BJ (cell line): ENCODE measurements around the gene SOD2. TPM values are rescaled to one million over a fixed set of nuclear protein-coding genes. Genes with fewer than 3 reads are reported as not detected.

Experiments
- CTCF ChIA-PET: fragments of 350-600 bp; formaldehyde crosslinking; extraction: SDS; loops from one replicate; lab custom pipeline; 2021; ENCODE audit warnings: antibody characterized with exemption, inconsistent platforms; lab: Yijun Ruan, JAX
- POLR2A ChIA-PET: fragments of 300-600 bp; sonication (Branson Sonifier 250); formaldehyde crosslinking; extraction: SDS; loops from one replicate; lab custom pipeline; 2021; ENCODE audit warnings: antibody characterized with exemption; lab: Charles Lee
- DNase-seq: peaks from one replicate; pipeline ENCODE4 v3.0.0-alpha.2; 2011; ENCODE audit warnings: low read depth
- H3K27me3 ChIP-seq: 2 replicates; pipeline ENCODE4 v1.6.0; 2011; ENCODE audit warnings: low read length; ENCODE audit not compliant: control insufficient read depth, insufficient read depth
- H3K36me3 ChIP-seq: 2 replicates; pipeline ENCODE4 v1.5.1; 2011; ENCODE audit warnings: low read length; ENCODE audit not compliant: control insufficient read depth, insufficient read depth
- H3K4me3 ChIP-seq: 2 replicates; pipeline ENCODE4 v1.5.1; 2011; ENCODE audit warnings: low read depth, mild to moderate bottlenecking, control low read depth, low read length
- CTCF ChIP-seq: IDR thresholded peaks from 2 replicates; pipeline ENCODE4 v1.5.1; 2011; ENCODE audit warnings: low read depth, mild to moderate bottlenecking, control low read depth, inconsistent platforms, low read length, moderate library complexity; ENCODE audit not compliant: insufficient read depth
- polyA plus RNA-seq: library from polyadenylated mRNA; depleted of rRNA; stranded (reverse); fragments of >200 nt; gene quantifications from 2 replicates; pipeline ENCODE4 v1.2.3, GENCODE V29; 2011

SOD2 gene
- polyA plus RNA-seq, 1 experiment, result 39.4 TPM

- no peaks in the 10 kb centered on the region for H3K27me3 ChIP-seq
- peaks cover 20% of the 10 kb centered on the region for H3K36me3 ChIP-seq
- no peak overlapping the region for H3K4me3 ChIP-seq
- CTCF ChIA-PET, result interaction anchor here (0.9 to 1.1 kb wide), 2 partner anchors 103 to 164 kb away, joined by 4 to 5 read pairs; no protein-coding TSS in a partner anchor
- POLR2A ChIA-PET, result no interaction called here
- TF ChIP-seq CTCF, result no peak
- DNase-seq, result no peak
These were observed 4.7 kb downstream of the SOD2 start for GRCh38 chr6:159688266-159688905.

- no peak for DNase-seq
- Histone ChIP-seq H3K4me3 (no peak overlapping the region), H3K36me3 (peaks cover 21% of the 10 kb centered on the region), H3K27me3 (no peaks in the 10 kb centered on the region)
- TF ChIP-seq CTCF, result no peak
- POLR2A ChIA-PET, result no interaction called here
- CTCF ChIA-PET, result no interaction called here
These were observed 5.7 kb downstream of the SOD2 start for GRCh38 chr6:159687341-159687740.

- no peak for DNase-seq
- TF ChIP-seq CTCF, result no peak
- Histone ChIP-seq H3K36me3 (peaks cover 20% of the 10 kb centered on the region), H3K27me3 (no peaks in the 10 kb centered on the region), H3K4me3 (no peak overlapping the region)
- POLR2A ChIA-PET, result no interaction called here
- CTCF ChIA-PET, result interaction anchor here (1.5 kb wide), 1 partner anchor 72 kb away, joined by 3 read pairs; no protein-coding TSS in a partner anchor
These were observed 6.3 kb downstream of the SOD2 start for GRCh38 chr6:159686703-159687102.

GRCh38 chr6:159686040-159686439 lies 7.0 kb downstream of the SOD2 start:
- Histone ChIP-seq H3K27me3 (no peaks in the 10 kb centered on the region), H3K36me3 (peaks cover 20% of the 10 kb centered on the region), H3K4me3 (no peak overlapping the region)
- DNase-seq, result no peak
- ChIA-PET POLR2A (interaction anchor here (0.6 kb wide), 1 partner anchor 35 kb away, joined by 5 read pairs; no protein-coding TSS in a partner anchor), CTCF (interaction anchor here (1.3 to 1.5 kb wide), 2 partner anchors 31 to 72 kb away, joined by 3 read pairs; no protein-coding TSS in a partner anchor)
- no peak for TF ChIP-seq CTCF

GRCh38 chr6:159684013-159684304 lies 9.1 kb downstream of the SOD2 start:
- TF ChIP-seq CTCF, result no peak
- CTCF ChIA-PET, result interaction anchor here (3.3 kb wide), 1 partner anchor 8 kb away, joined by 13 read pairs; the partner anchor contains the start of gene SOD2
- POLR2A ChIA-PET, result no interaction called here
- H3K4me3 ChIP-seq, result no peak overlapping the region
- peaks cover 17% of the 10 kb centered on the region for H3K36me3 ChIP-seq
- H3K27me3 ChIP-seq, result no peaks in the 10 kb centered on the region
- no peak for DNase-seq
